D341Med (cell line): ENCODE data around the gene WASF2.
"Not testable (repeated sequence)": the region's sequence is repeated elsewhere in the genome, so short reads cannot be mapped to it uniquely, and the experiment has no call there.

Experiments
- DNase-seq: peaks from one replicate; pipeline ENCODE4 v3.0.0; 2012; ENCODE audit warnings: low spot score

The WASF2 gene

GRCh38 chr1:27397749-27398148, 92.2 kb downstream of the WASF2 start:
- no peak for DNase-seq

DNA sequence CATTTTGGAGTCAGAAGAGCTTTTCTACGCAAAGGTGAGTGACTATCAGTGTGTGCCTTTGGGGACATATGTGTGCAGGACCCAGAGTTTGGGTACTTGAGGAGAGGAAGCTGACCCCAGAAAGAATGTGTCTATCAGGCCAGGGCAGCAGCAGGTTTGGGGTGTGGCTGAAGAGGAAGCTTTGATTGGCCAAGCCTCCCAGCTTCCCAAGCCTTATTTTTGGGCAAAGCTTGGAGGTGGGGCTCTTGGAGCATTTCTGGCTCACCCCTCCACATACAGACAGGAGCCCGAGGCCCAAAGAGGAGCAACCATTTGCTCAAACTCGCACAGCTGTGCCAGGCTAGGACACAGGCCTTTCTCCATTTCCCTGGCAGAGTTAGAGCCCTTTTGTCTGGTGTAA, 92.9 kb downstream of the WASF2 start:
- no peak for DNase-seq

GRCh38 chr1:27395441-27396195, 94.3 kb downstream of the WASF2 start:
- peak; percentile 87 for DNase-seq

DNA sequence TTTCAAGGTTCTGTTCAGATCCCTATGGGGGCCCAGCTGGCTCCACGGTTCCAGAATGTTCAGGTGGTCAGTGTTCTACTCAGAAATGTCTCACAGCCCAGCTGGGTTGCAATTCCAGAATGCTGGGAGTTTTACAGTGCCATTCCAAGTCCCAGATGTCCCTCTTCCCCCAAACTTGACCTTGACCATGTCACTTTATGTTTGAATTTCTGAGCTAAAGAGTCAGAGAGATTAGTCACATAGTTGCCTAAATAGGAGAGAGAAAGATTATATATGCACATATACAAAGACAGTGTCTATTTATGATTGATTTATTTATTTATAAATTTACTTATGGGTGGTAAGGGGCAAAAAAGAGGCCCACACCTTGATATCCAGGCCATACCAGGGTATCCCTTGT, 95.0 kb downstream of the WASF2 start:
- DNase-seq = no peak

DNA sequence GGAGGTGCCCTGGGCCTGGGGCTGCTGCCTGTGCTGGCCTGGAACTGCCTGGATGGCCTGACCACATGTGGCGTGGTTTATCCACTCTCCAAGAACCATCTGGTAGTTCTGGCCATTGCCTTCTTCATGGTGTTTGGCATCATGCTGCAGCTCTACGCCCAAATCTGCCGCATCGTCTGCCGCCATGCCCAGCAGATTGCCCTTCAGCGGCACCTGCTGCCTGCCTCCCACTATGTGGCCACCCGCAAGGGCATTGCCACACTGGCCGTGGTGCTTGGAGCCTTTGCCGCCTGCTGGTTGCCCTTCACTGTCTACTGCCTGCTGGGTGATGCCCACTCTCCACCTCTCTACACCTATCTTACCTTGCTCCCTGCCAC, 95.7 kb downstream of the WASF2 start:
- no peak for DNase-seq

DNA sequence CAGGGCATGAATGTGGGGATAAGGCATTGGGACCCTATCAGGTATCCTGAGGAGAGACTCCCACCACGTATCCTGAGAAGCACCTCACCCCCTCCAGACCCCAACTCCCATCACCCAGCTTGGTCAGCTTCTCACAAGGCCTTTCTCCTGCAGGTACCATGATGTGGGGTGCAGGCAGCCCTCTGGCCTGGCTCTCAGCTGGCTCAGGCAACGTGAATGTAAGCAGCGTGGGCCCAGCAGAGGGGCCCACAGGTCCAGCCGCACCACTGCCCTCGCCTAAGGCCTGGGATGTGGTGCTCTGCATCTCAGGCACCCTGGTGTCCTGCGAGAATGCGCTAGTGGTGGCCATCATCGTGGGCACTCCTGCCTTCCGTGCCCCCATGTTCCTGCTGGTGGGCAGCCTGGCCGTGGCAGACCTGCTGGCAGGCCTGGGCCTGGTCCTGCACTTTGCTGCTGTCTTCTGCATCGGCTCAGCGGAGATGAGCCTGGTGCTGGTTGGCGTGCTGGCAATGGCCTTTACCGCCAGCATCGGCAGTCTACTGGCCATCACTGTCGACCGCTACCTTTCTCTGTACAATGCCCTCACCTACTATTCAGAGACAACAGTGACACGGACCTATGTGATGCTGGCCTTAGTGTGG, 96.2 kb downstream of the WASF2 start:
- no peak for DNase-seq

DNA sequence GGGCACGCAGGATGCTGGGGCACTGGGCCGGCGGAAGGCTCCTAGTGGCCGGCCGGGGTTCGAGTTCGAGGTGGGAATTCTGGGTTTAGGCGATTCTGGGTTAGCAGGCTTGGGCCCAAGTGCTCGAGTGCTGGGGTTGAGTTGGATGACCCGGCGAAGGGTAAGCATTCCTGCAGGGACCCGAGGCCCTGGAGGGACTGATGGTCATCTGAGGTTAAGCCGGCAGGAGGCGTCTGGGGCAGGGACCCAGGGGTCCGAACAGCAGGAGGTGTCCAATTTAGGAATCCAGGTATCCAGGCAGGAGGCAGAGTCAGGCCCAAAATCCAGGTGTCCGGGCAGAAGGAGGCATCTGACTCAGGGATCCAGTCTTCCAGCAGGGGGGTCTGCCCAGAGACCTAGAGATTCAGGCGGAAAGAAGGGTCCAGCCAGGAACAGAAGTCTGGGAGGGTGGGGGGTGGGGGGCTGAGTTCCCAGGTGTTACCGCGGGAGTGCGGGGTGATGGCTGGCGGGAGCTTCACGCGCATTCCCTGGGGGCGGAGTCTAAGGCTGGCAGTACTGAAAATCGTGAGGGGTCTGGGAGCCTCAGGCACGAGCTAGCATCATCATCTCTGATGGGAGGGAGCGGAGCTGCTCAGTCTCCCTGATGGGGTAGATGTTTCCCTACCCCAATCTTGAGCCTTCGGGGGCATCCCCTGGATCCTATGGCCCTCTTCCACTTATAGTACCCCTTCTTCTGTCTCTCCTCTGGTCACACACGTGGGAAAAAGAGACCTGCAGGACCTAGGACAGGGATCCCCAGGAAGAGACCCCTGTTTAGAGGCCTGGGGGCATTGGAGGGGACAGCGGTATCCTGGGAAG, 97.0 kb downstream of the WASF2 start:
- peak; percentile 25 for DNase-seq

DNA sequence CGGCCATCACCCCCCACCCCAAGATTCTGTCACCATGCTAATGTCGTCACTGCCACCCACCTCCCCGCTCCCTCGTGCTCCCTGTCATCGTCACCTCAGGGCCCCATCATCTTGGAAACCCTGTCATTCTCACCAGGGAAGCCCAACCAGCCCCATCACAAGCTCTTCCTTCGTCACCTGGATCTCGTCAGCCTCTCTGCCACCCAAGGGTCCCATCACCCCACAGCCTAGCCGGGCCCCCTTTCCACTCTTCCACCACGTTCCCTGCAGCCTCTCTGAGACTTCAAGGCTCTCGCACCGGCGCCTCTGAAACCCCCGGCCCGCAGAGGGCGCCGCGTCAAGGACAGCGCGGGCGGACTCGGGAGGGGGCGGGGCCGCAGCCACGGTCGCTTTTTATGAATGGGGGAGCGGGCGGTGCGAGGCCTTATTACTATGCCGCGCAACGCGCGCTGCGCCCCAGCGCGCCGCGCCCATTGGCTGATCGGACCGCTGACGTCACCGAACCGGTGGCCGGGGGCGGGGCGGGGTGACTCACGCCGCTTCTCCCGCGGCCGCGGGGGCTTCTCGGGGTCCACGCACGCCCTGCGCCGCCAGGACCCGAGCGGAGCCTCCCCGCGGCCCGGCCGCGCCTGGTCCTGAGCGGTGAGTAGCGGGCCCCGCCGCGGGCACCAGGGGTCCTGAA, 97.7 kb downstream of the WASF2 start, which contains the start of gene GPR3:
GPR3 (plus strand) TSS at position 527 of the 682 bp plus-strand sequence. CDS start 1,177 bp downstream, outside the sequence.
- peak; percentile 97 for DNase-seq

DNA sequence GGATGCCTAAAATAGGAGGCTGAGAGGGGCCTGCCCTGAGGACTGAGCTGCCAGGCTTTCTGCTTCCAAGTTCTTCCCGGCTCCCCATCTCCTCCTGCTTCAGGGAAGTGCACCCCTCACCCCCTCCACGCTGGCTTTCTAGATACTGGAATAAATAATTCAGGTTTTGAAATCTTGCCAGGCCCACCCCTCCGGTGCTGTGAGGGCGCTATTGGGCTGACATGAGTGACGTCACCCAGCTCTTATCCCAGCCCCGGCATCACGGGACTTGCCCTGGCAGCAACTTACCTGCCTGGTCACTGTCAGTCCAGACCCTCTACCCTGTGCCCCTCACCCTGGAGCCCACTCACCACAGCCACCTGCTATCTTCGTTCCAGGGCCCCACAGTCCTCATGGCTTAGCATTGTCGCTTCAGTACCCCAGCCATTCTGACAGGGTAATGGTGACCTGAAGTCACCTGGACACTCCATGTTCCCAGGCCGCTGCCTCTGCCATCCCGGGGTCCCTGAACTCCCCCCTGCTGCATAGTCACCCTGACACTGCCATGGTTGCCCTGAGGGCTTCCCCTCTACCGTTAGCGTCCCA, 98.4 kb downstream of the WASF2 start:
- DNase-seq = peak; percentile 59

DNA sequence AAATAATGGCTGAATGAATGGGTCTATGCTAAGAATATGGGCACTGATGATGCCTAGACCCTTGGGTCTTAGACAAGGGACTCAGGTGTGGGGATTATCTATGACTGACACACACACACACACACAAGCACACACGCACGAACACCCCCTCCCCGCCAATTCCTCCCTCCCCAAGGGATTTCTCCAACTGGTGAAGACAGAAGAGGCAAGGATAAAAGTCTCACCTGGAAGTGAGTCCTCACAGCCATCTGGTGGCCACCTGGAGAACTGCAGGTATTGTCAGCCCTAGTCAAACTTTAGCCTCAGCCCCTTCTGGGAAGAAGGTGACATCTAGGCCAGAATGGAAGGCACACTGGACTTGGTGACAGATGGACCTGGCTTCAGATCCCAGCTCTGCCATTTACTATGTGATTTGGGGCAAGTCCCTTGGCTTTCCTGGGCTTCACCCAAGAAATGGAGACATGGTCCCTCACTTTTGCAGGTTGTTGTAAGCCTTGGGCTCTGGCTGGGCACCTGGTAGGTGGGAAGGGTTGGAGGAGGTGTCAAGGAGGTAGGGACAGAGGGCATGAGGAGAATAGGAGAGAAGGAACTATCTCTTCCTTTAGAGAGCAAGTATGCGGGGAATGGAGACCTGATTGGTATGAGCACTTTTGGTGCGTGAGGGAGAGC, 101.5 kb downstream of the WASF2 start:
- DNase-seq = peak; percentile 62

- DNase-seq = not testable (repeated sequence)
Observed at GRCh38 chr1:27384797-27385196, 105.2 kb downstream of the WASF2 start.

- no peak for DNase-seq
Observed at GRCh38 chr1:27383661-27384060, 106.3 kb downstream of the WASF2 start.

DNA sequence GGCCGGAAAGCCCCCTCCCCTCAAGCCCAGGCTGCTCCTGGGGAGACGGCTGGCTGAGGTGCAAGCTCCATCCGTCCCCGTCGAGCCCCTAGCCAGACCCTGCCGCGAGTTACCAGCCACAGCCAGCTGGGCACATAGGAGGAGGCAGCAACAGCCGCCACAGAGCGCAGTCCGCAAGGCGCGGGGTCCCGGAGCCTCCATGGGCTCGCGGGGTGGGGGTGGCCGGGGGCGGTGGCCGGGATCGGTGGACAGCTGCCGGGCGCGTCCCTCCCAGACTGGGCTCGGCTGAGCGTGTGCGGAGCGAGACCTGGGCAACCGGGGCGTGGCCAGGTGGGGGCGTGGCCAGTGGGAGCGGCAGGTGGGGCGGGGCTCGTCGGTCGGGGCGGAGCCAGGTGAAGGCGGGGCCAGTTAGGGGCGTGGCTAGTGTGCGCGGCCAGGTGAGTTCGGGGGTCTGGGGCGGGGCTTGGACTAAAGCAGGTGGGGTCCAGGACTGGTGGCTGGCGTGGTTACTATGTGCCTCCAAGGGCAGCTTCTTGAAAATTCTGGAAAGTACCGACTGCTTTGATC, 106.8 kb downstream of the WASF2 start, which contains the start of gene CD164L2:
CD164L2 (minus strand) TSS at position 295 of the 567 bp plus-strand sequence; CDS start at position 201, 94 bp downstream.
- peak; percentile 50 for DNase-seq

DNA sequence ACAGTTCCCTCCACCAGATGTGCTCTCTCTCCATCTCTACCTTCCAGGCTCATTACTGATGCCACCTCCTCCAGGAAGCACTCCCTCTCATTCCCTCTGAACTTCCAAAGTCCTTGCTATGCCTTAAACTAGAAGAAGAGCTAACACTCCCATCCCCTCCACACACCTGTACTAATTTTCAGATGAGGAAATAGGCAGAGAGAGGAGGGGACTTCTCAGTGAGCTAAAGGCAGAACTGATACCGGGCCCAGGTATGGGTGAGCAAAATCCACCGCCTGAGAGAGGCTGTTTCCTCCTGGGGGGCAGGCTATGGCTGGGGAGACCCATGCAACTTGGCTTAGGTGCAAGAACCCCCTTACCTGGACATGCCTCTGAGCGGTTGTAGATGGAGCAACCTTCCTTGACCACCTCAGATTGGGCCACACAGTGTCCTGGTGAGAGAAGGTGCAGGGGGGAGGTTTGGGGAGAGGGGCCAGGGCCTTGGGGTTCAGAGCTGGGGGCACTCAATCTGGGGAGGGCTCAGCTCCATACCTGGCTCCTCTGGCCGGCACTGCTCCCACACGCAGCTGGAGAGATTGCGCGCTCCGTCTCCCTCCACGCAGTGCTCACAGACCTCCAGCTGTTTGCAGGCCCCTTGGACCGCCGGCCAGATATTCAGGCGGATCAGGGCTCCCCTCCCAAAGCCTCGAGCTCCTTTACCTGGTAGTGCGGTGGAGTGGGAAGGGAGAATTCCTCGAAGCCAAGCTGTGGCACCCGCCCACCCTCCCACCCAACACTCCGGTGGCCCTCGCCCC, 107.8 kb downstream of the WASF2 start:
- no peak for DNase-seq

GRCh38 chr1:27380766-27381733, 108.9 kb downstream of the WASF2 start:
- no peak for DNase-seq

DNA sequence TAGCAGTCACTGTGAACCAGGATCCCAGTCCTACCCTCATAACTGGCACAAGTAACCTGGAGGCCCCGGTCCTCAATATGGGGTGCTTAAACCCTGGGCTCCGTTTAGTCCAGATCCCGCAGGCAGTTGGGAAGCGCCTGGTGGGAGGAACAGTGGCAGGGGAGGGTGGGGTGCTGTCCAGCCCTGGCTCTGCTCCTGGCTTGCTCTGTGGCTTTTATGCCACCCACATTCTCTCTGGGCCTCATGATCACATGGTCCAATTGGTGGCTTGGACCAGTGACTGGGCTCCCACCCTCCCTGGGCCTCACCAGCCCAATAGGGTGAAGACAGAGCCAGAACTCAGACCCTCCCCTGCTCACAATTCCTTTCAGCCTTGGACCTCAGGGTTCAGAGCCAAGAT, 109.7 kb downstream of the WASF2 start:
- no peak for DNase-seq

GRCh38 chr1:27379564-27380122, 110.3 kb downstream of the WASF2 start:
- DNase-seq = no peak

DNA sequence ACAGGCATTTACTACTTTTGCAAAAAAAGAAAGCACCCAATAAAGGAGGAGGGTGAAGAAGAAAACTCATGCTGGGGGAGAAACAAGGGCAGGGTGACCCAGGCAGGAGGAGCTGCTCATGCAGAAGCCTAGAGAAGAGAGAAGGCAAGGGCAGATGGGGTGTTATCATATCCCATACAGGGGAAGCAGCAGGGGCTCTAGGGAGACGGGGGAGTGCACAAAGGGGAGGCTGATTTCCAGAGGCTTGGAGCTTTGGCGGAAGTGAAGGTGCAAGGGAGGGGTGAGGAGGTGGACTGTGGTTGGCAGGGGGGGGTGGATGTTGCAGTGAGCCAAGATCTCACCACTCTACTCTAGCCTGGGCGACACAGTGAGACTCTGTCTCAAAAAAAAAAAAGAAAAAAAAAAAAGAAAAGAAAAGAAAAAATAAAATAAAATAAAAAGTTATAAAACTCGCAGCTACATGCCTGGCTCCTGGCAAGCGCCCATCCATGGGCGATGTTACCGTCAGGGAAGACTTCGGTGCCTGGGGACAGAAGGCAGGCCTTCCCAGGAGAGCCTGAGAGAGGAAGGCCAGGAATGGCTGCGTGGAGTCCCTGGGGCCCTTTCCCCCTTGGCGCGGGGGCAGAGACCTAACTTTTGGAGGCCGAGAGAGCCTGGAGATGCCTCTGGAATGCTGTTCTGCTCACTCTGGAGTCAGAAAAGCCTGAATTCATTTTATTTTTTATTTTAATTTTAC, 112.0 kb downstream of the WASF2 start:
- DNase-seq = no peak
